HG02642 (cell line): ENCODE measurements around the gene TBXAS1.
A peak's percentile ranks its signal among the peaks of the same experiment; 100 is the strongest.
"Not testable (repeated sequence)": the region's sequence is repeated elsewhere in the genome, so short reads cannot be mapped to it uniquely, and the experiment has no call there.

ENCODE experiments used
- ATAC-seq: cut with Tn5 transposase; IDR thresholded peaks from one replicate; pipeline ENCODE4 v1.9.1; 2021; ENCODE audit warnings: mild to moderate bottlenecking; ENCODE audit not compliant: unreplicated experiment, poor library complexity

TBXAS1 gene

DNA sequence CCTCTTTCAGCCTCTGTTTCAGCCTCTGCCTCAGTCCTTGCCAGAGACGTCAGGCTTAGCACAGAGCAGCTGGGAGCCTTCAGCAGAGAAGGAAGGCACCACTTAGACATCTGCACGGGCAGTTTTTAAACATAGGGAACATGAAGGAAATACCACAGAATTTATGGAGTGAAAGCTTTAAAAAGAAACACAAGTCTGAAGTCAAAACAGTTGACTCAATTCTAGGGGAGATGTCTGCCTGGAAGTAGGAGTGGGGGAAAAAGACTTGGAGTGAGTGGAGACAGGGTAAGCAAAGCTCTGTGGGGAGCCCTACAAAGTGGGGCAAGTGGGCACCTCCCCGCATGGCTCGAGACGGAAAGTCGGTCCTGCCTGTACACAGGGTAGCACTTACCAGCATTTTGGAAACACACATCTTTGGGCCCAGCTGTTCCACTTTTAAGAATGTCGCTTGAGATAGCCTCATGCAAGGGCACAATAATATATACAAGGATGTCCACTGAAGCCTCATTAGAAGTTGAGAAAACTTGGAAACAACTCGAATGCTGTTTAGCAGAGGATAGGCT lies 5.0 kb upstream of the TBXAS1 start:
- ATAC-seq, result no peak

DNA sequence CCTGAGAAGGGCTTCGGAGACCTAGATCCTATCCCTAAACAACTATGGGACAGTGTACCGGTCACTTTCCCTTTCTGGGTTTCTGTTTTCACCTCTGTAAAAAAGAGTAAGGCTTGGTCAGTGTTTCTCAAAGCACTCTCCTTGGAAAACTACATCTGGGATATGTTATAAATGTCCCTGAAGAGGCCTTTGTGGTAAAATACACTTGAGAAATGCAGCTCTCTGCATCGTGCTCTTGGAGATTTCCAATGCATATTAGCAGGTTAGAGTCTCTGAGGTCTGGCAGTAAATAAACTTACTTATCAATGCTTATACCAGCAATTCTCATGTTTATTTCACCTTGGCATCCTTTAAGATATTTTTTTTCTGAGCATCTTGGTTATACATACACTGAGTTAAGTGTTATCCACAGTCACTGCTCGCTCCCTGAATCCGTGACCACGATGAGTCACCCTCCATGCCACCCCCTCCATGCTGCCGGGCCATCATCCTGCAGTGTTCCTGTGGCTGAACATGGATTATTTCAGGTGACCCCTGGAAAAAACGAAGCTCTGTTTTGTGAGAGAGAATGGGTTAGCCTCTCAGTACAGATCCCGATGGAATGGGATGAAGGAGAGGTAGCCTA lies 3.3 kb upstream of the TBXAS1 start:
- ATAC-seq, result no peak

DNA sequence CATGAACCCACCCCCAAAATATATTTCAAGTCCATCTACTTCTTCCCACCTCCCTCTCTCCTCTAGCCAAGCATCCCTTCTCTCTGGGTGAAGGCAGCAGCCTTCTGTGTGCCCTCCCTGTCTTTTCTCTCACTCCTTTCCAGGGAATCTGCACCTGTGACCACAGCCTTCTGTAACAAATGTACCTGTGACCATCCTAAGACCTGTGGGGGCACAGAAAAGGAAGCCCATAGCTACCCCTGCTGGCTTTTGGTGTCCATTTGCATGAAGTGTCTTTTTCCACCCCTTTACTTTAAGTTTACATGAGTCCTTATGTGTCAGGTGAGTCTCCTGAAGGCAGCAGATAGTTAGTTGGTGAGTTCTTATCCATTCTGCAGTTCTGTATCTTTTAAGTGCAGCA lies 2.0 kb upstream of the TBXAS1 start:
- no peak for ATAC-seq

DNA sequence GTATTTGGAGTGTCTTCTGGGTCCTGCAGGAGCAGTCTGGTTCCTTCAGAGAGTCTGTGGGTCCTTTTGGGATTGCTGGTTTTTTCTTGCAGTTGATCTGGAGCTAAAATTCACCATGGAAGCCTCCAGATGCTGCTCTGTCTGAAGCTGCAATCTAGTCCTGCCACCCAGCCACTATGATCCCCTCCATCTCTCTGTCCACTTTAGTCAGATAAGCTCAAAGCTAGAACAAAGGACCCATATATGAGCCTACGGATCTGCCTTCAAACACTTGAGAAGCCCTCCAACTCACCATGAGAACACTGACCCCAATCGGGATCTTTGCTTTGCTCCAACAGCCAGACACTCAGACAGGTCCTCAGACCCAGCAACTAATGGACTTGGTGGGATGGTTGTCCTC lies 618 bp upstream of the TBXAS1 start:
- ATAC-seq, result no peak

DNA sequence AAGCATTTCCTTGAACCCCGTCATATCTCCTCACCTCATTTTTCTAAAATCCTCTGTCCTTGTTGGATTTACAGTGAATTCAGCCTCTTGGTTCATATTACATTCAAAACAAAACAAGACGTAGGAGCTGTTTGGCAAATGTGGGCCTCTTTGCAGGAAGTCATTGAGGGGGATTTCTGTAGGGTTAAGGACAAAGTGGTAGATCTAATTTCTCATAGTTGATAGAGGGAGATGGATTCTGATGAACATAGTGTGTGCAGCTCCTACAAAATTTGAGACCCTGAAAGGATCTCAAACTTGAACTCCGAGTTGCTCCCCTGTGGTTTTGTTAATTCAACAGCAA lies 682 bp downstream of the TBXAS1 start:
- ATAC-seq, result peak; percentile 34

DNA sequence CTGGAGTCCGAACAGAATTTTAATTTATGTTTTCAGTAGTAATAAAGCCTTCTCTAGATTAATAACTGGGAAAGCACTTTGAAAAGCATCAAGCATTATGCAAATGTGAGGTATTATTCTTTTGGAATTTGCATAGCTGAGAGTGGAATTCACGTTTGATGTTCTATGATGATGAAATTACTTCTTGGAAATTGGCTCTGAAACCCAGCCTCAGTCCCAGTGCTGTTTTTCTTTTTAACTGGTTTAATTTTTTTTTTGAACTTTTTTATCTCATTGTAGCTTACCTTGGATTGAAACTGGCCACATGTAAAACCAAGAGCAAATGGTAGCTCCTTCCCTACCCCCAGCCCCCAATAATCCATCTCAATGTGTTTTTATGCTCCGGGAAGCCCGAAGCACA lies 1.2 kb downstream of the TBXAS1 start:
- ATAC-seq, result no peak

DNA sequence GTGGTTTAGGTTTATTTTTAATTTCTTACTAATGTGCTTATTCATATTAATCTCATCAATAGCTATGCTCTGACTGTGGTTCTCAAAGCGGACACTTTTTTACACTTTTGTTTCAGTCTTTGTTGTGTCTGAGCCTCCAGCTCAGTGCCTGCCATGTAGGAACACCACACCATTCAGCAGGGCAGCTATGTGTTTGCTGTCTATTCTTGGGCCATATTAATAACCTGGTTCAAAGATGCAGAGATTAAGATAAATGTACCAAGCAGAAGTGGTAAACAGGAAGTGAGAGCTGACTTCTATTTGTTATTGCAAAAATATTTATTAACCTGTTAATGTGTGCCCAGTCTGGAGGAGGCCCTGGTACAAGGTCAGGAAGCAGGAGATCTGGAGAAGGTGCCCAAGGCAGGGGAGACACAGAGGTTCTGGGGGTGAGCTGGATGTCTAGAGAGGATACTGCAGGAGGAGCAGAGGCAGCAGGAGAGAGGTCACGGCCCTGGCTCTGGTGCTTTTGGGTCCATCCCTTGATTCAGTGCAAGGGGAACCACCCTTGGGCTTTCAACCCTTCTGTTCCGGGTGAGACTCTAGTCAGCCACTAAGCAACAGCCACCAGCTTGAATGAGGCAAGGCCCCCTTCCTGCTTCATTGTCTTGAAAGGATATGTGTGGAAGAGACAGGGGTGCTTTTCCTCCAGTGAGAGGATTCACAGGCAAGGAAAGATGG lies 1.9 kb downstream of the TBXAS1 start:
- ATAC-seq, result no peak

DNA sequence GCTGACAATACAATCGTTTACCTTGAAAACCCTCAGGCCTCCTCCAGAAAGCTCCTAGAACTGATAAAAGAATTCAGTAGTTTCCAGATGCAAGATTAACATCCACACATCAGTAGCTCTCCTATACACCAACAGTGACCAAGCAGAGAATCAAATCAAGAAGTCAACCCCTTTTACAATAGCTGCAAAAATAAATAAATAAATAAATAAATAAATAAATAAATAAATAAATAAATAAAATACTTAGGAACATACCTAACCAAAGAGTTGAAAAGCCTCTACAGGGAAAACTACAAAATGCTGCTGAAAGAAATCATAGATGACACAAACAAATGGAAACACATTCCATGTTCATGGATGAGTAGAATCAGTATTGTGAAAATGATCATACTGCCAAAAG lies 6.8 kb downstream of the TBXAS1 start:
- ATAC-seq, result not testable (repeated sequence)

DNA sequence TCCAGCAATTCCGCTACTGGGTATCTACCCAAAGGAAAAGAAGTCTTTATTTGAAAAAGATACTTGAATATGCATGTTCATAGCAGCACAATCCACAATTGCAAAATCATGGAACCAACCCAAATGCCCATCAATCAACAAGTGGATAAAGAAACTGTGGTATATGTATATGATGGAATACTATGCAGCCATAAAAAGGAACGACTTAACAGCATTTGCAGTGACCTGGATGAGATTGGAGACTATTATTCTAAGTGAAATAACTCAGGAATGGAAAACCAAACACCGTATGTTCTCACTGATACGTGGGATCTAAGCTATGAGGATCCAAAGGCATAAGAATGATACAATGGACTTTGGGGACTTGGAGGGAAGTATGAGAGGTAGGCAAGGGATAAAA lies 8.2 kb downstream of the TBXAS1 start:
- not testable (repeated sequence) for ATAC-seq

DNA sequence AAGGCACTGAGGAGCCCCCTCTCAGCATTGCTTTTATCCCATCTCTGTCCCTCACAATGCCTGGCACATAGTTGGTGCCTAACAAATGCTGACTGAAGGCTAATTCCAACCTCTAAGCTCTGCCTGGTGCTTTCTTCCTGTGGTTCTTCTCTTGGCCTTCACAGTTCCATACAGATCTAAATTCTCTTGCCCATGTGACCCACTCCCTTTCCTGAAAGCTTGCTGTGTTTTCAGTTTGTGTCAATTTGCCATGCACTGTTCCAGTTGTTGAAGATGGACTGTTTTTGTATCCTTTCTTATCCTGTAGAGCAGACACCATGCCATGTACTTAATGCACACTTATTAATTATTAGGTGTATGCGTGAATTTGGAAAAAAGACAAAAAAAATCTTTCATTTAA lies 9.2 kb downstream of the TBXAS1 start:
- no peak for ATAC-seq

DNA sequence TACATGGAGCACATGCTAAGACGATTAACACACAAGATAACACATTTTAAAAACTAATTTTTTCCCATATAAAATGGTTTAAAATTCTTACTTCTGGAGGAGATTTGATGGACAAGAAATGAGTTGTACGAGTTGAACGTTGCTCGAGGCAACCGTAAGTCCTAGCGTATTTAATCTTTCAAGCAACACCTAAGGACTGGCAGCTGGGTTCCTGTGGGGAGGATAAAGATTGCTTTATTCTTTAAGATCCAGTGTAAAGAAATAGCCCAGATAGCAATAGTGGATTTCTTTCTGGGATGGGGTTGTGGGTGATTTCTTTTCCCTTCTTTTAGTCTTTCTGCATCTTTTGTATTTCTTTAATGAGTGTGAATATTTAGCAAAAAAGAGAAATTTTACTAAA lies 9.8 kb downstream of the TBXAS1 start:
- no peak for ATAC-seq

DNA sequence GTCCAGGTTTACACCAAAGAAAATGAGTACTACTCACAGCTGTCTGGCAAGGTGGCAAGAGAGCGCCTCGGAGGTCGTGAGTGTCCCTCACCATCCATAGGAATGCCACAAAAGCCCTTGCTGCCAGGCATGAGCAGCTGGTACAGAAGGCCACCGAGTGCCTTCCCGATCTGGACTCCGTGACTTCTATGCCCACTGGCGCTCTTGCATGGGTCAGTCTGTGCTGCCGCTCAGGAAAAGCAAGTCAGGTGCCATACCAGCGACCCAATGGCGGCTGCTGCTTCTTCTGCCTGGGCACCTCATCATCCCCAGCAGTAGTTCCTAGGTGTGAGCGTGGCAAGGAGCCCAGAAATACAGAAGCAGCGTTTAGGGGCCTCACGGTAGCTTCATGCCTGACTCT lies 11.7 kb downstream of the TBXAS1 start:
- no peak for ATAC-seq

DNA sequence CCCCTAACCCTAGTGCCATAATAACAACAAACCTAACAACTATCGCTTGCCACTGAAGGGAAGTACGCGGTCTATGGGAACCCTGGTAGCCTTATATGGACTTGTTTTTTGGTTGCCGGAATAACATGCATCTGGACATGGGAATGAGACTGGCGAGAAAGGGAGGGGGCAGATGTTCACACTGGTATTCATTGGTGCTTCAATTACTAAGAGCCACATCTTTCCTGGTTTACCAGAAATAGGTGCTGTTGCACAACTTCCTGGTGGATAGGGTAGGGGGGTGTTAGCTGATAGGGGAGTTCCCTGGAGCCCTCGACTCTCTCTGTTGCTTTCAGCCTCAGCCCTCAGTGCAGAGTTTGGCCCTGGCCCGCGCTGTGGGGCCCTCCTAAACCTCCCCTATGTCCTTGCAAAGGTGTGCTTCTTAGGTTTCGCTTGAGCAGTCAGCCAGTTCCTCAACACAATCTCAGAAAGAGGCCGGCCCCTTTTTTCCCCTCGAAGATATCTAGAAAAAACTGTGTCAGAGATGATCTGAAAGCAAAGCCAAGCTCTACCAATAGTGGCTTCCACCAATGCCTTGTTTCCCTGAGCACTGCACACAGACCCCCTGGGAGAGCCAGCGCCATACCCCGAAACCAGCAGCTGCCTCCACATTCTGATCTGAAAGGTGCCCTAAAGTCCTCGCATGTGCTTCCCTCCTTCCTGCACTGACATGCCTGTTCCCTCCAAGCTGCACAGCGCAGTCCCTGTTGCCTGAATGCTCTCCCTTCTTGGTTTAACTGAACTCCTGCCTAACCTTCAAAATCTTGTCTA lies 13.5 kb downstream of the TBXAS1 start:
- peak; percentile 73 for ATAC-seq

DNA sequence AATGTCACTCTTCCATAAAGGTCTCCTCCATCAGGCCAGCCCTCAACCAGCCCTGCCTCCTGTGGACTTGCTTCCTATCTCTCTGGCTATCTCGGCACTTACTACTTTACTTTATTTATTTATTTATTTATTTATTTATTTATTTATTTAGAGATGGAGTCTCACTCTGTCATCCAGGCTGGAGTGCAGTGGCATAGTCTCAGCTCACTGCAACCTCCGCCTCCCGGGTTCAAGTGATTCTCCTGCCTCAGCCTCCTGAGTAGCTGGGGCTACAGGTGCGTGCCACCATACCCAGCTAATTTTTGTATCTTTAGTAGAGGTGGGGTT lies 14.1 kb downstream of the TBXAS1 start:
- ATAC-seq, result not testable (repeated sequence)

DNA sequence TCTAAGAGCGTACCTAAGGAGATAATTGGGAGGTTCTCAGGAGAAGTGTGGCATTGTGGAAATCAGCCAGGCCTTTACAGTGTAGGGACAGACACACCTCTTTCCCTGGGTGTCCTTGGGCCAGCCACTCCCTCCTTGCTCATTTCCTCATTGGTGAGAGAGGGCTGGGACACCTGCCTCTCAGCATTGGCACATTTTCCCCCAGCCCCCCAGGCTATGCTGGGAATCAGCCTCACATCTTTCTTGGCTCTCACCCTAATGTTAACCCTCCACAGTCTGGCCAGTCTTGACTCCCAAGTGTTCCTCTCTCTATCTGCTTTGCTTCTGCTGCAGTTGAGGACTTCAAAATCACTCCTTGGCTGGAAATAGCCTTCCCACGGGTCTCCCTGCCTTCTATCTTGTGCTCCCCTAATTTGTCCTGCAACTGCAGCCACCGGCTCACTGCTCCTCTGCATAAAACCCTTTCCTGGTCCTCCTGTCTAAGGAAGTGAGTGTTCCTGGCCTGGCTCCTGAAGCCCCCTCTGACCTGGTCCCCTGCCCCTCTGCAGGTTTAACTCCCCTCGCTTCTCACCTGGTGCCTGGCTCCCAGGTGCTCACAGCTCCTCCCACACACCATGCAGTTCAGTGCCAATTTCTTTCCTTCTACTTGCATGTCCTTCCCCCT lies 15.8 kb downstream of the TBXAS1 start:
- ATAC-seq, result no peak

DNA sequence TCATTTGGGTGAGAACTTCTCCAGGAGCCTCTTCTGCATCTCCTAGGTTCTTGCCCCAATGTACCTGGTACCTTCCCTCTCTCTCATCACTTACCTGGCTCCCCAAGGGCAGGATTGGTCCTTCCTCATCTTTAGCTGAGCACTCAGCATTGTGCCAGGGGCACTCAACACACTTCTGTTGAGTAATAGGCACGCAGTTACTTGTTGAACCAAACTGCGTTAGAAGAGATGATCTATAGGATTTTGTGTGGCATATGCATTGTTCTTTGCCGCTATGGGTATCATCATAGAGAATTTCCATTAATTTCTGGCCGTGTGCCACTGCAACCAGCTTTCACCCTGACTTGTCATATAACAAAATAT lies 16.4 kb downstream of the TBXAS1 start:
- ATAC-seq, result no peak

DNA sequence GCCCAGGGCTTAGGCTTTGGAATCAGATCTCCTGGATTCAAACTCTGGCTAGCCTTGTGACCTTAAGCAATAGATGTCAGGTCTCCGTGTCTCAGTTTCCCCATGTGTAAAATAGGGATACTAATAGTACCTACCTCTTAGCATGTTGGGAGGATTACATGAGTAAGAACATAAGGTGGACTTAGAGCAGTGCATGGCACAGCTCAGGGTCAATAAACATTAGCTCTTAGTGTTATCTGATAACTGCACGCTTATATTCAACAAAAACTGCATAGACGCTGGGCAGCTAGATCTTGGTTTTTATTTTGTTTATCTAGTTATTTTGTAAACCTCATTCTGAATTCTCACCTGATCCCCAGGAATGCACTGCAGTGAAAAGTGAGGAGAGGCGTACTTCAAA lies 17.2 kb downstream of the TBXAS1 start:
- ATAC-seq, result no peak

DNA sequence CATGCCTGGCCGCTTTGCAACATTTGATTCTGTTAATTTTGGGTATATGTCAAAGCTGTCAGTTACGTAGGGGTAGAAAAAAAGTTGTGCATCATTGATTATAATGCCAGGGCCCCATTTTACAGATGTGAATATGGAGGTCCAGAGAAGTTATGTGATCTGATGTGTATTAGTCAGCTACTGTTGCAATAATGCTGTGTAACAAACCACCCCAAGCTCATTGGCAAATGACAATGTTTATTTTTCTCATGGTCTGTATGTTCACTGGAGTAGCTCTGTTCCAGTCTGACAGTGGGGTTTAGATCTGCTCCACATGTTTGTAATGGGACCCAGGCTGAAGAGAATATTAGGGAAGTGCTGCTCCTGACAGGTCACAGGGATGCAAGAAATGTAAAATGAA lies 19.2 kb downstream of the TBXAS1 start:
- ATAC-seq, result no peak

DNA sequence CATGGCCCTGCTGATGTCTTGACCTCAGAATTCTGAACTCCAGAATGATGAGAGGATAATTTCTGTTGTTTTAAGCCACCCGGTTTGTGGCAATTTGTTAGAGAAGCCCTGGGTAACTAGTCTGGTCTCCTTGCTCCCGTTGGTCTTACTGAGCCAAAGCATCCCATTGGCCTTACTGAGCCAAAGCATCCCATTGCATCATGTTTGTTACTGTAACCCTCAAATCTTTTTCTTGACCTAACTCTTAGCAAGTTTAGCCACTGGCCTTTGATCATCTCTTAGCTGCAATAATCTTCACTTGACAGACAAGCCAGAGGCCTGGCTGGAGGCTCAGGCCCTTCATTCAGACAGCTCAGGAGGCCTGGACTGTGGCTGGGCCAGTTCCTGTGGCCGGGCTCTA lies 21.8 kb downstream of the TBXAS1 start:
- no peak for ATAC-seq

DNA sequence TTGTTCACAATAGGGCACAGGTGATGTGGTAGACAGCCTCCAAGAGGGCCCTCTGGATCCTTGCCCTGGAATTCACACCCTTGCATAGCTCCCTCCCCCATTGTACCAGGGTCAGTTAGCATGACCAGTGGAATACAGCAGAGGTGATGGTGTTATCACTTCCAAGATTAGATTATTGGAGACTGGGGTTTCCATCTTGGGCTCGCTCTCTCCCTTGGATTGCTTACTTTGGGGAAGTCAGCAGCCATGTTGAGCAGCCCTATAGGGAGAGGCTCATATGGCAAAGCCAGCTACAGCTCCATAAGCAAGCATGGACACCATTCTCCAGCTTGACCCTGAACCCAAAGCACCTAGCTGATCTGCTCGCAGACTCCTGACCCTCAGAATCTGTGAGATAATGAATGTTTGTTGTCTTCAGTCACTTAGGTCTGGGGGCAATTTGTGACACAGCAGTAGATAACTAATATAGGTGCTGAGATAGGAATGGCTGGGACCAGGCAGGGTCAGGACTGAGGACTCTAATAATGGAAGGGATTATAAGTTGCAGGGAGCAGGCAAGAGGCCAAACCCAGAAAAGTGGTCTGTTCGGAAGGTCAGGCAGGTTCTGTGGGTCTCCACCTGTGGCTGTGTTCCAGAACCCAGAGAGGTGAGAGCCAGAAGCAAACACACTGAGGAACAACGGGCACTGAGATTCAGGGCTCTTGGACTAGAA lies 22.9 kb downstream of the TBXAS1 start:
- ATAC-seq, result no peak
